Raji (cell line): ENCODE measurements around the gene CTDP1.

Experiments
- POLR2A ChIP-seq: IDR thresholded peaks from 2 replicates; pipeline ENCODE4 v1.6.1; 2011; ENCODE audit warnings: low read depth, low read length, control low read depth; ENCODE audit not compliant: insufficient read depth

CTDP1 gene

GRCh38 chr18:79796531-79797405 is 117.2 kb downstream of the CTDP1 start:
- TF ChIP-seq POLR2A: no peak

- TF ChIP-seq POLR2A: no peak
These were observed 118.1 kb downstream of the CTDP1 start, which contains the start of gene KCNG2 for GRCh38 chr18:79797518-79798345. KCNG2 (plus strand) TSS chr18:79797938; CDS start chr18:79863668, 65,730 bp downstream.

GRCh38 chr18:79798346-79798998 is 118.9 kb downstream of the CTDP1 start:
- no peak for TF ChIP-seq POLR2A

- TF ChIP-seq POLR2A: no peak
These were observed 119.4 kb downstream of the CTDP1 start for GRCh38 chr18:79798999-79799370.

GRCh38 chr18:79799619-79800370 is 120.2 kb downstream of the CTDP1 start:
- TF ChIP-seq POLR2A: no peak

GRCh38 chr18:79800371-79801180 is 121.0 kb downstream of the CTDP1 start:
- no peak for TF ChIP-seq POLR2A

- TF ChIP-seq POLR2A: no peak
These were observed 121.6 kb downstream of the CTDP1 start for GRCh38 chr18:79801217-79801616.

- TF ChIP-seq POLR2A: no peak
These were observed 122.0 kb downstream of the CTDP1 start for GRCh38 chr18:79801641-79802040.

DNA sequence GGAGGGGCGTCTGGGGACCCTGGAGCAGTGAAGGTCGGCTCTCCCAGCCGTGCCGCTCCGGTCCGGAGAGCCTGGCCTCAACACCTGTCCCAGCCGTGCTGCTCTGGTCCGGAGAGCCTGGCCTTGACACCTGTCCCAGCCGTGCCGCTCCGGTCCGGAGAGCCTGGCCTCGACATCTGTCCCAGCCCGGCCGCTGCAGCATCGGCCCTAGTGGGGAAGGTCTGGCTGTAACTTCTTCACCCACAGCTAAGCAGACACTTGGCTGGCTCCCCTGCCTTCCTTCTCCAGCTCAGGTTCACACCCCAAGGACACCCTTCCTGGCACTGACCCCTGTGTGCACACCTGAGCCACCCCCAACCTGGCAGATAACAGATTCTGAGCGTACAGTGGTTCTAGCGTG is 122.7 kb downstream of the CTDP1 start:
- no peak for TF ChIP-seq POLR2A

DNA sequence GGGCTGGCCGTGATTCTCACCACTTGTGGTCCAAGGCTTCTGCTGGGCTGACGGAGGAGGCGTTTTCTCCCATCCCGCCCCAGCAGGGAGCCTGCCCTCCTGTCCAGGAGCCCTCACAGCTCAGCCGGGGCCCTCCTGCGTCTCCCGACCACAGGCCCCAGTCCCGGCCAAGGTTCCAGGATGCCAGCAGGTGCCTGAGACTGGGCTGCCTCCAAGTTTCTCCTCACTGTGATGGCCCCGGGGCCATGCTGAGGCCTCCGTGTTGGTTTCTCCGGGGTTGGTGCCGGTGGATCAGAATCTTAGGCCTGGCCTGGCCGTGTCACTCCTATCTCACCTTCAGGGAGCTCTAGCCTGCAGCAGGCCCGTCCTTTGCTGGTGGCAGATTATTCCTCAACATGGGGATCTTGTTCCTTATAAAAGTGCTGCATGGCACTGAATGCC is 124.0 kb downstream of the CTDP1 start:
- TF ChIP-seq POLR2A: no peak
